ENCODE data around the gene AMER3.

AMER3 gene

DNA sequence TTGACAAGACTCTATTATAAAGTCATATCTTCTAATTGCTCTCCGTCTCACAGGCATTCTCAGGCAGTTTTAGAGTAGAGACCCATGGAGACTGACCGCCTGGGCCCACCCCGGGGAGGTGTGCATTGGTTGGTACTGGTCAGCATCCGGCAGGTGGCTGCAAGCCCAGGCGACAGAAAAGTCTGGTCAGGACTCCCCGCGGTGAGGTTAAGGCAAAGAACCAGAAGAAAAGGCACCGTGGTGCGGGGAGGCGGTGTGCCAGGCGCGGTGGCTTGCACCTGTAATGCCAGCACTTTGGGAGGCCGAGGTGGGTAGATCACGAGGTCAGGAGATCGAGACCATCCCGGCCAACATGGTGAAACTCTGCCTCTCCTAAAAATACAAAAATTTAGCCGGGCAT is 32.5 kb downstream of the AMER3 start:
- no peak for DNase-seq

DNA sequence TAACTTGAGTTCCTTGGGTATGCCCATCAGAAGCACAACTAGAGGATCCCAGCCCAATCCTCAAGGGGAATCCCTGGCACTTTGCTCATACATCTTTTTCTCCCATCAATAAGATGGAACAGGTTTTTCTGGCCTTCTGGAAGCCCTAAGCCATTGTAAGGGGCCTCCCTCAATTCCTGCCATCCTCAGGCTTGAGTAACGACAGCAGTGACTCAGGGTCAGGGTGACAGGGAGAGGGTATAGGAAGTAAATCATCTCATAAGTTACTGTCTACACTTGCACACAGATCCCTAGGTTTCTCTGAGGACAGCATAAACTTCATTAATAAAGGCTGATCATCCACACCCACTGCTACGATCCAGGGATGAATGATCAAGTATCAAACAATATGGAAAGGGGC is 35.0 kb downstream of the AMER3 start:
- no peak for DNase-seq

DNA sequence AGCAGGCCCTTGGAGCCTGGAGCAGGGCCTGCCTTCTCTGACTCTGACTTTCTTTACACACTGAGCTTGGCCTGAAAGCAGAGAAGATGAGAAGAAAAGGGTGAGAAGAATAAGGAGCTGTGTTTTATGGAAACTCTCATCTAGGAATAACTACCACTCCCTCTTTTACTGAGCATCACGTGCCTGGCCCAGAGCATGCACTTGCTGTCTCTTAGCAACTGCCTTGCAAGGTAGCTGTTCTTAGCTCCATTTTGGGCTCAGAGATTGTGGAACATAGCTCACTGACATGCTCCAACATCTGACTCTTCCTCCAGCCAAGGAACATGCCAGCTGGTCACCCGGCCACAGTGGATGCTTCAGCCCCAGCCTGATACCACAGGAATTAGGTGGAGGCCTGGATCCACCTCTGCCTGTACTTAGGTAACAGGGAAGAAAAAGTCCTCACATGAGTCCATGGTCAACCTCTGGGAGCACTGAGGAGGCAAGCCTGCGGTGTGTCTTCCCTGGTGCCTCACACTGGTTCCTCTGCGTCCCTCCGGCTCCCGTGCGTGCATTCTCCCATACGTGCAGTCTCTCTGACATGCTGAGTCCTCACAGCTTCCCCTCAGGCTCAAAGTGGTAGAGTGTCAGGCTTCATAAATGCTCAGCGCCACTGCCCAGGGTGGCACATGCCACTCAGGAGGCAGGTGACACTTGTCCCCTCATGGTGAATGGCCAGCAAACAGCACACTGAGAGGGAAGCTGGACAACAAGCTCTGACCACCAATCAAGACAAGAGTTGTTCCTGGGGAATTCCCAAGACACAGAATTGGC is 35.7 kb downstream of the AMER3 start:
- DNase-seq, result no peak

DNA sequence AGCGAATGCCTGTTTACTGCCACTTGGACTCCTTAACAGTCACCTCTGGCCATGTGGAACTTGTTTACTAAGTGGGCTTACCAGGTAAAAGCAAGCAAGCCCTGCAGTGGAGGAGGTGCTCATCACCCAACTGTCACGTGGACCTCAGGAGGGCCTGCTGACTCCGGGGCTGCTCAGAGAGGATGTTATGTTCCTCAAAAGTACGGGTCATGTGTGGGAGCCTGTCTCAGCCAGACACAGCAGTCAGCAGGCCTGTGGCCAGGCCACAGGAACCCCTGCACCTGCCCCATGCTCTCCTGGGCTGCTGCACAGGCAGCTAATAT is 36.2 kb downstream of the AMER3 start:
- no peak for DNase-seq

DNA sequence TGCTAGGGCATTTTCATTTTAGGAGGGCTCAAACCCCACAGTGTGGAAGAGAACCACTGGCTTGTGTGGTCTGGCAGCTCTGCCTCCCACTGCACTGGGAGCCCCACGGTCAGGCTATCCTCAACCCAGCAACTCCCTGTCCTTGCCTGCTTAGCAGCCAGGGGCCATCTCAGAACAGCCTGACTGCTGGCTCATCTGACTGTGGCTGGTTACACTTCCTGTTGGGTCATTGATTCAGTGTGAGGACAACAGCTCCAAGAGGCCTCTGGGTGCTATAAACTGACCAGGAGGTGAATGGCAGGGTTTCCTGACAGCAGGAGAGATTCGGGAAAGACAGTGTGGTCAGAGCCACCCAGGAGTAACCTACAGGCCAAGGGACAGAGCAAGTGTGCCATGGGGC is 40.1 kb downstream of the AMER3 start:
- DNase-seq, result peak; percentile 33

DNA sequence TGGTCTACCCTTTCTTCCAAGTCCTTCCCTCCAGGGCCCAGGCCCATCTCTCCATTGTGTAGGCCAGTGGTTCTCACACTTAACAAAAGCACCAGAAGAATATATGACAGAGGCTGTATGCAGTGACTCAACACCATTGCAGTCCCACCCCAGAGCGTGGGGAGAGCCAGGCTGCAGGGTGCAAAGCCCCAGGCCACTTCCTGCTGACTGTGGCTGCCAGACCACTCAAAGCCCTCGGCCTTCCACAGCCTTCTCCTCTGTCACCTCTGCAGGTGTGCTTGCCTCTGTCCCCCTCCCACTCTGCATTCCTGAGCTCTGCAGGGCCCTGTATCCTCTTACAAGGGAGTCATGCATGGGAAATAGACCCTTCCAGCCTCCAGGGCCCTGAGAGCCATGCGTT is 41.0 kb downstream of the AMER3 start:
- DNase-seq, result peak; percentile 32

DNA sequence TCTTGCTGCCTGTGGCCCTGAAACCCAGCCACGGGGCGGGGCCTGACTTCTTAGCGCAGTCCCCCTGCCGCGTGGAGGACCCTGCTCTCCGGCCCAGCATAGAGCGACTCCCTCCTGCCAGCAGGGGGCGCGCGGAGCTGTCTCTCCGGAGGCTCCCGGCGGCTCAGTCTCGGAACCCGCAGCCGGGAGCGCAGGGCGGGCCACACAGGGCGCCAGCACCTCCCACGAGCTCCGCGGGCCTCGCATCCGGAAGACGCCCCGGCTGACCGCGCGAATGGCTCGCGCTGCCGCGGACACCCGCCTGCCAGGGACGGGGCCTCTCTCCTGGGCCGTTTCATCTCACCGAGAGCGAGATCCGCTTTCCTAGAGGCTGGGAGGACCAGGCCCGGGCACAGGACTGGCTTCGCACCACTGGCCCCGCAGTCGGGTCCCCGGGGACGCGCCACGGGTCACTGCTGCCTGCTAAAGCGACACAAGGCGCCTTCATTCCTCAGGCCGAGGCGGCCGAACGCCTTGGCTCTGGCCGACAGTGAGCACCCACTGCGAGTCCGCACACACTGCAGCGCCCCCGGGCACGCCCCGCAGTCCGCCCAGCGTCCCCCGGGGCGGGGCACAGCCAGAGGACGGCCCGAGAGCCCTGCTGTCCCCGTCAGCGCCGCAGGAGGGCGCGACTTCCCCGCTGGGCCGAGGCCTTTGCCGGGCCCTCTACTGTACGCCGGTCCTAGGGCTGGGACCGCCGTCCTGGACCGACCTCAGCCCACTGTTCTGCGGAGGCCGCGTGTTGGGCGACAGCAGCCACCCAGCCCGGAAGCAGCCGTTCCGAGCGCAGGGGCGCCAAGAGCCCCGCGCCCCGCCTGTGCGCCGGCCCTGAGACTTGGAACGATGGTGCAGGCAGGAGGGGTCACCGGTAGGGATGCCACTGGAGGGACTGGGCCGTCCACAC is 42.4 kb downstream of the AMER3 start:
- peak; percentile 77 for DNase-seq

DNA sequence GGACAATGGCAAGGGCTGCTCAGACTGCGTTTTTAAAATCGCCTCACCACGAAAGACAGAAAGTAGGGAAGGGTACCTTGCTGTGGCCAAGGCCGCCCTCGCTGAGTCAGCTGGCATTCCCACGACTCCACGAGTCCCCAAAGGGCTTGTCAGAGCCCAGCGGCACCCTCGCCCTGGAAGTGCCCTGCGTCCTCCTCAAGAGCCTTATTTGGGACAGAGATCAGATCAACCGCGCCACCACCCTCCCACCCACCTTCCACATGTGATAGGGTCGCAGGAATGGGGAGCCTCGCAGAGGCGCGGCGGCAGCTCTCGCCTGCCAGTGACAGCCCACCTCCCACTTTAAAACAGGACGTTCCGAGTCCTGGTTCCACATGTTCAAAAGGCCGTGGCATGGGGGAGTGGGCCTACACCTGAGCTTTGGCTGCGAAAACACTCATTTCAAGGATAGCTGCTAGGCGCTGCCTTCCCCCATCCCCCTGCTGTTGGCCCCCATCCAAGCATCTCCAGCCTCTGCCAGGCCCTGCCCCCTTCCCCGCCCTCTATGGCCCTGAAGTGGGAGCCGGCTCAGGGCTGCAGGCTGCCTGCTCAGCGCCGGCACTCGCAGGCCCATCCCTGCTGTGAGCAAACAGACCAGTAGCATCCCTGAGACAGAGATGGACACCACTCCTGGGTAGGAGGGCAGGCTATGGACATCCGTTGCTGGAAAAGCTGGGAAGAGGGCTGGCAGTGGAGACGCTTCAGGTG is 43.3 kb downstream of the AMER3 start:
- DNase-seq, result no peak

DNA sequence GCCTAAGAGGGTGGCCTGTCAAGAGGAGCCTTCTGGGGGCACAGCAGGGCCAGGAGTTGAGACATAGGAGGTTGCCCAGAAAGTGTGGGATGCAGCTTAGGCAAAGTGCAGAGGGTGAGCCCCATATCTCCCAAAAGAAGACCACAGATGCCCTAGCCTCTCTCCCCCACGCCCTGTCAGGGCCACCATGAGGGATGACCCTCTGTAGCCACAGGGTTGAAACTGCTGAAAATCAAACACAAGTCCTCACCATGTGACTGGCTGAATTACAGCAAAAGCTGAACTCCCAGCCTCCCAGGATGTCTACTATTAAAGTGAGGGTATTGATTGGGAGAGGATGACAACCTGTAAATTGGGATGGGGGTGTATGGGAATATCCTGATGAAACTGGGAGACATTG is 44.0 kb downstream of the AMER3 start:
- DNase-seq, result no peak

DNA sequence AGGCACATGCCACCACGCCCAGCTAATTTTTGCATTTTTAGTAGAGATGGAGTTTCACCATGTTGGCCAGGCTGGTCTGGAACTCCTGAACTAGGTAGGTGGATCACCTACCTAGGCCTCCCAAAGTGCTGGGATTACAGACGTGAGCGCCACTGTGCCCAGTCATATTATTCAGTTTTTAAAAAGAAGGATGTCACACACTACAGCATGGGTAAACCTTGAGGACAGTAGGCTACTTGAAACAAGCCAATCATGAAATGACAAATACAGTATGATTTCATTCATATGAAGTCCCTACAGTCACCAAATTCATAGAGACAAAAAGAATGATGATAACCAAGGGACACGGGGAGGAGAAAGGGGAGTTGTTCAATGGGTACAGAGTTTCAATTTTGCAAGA is 50.3 kb downstream of the AMER3 start:
- DNase-seq, result no peak

DNA sequence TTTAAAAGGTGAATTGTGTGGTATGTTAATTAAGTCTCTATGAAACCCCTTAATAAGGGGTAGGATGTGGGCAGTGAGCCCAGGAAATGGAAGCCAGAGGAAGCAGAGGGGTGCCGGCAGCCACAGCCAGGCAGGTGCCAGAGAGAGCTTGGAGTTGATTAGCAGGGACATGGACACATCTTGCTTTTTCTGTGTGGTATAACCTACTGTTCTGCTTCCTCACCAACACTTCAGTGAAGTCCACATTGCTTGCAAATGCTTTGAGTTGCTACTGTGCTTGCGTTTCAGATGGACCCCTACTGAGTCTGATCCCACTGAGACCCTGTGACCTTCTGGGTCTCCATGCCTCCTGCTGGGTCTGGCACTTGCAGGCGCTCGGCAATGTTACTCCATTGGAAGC is 51.0 kb downstream of the AMER3 start:
- DNase-seq, result no peak

DNA sequence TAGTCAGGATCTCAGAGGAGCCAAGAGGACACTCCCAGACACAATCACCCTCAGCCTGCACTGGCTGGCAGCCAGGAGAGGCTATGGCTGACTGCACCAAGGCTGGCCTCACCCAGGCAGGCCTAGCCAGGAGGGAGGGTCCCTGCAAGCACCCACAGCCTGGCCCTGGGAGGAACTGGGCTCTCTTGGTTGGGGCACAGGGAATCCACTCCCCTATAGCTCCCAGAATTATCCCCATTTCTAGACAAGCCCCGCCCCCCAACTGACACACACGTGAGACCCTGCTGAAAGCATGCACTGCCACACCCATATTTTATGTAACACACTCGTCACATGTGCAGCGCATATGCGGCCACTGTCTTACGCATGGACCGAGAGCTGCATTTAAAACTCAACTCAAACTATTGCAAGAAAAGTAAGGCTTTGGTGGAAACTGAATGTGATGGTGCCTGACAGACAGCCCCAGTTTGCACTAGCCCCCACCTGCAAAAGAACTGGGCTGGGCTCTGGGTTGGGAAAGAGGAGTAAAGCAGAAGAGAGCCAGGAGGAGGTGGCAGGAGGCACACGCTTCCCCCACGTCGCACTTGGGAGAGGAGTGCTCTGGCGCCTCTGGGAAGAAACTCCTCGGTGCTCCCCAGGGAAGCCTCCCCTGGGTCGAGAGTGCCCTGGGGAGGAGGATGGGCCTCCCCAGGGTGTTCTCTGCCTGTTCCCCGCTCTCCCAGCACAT is 52.5 kb downstream of the AMER3 start:
- DNase-seq, result no peak

DNA sequence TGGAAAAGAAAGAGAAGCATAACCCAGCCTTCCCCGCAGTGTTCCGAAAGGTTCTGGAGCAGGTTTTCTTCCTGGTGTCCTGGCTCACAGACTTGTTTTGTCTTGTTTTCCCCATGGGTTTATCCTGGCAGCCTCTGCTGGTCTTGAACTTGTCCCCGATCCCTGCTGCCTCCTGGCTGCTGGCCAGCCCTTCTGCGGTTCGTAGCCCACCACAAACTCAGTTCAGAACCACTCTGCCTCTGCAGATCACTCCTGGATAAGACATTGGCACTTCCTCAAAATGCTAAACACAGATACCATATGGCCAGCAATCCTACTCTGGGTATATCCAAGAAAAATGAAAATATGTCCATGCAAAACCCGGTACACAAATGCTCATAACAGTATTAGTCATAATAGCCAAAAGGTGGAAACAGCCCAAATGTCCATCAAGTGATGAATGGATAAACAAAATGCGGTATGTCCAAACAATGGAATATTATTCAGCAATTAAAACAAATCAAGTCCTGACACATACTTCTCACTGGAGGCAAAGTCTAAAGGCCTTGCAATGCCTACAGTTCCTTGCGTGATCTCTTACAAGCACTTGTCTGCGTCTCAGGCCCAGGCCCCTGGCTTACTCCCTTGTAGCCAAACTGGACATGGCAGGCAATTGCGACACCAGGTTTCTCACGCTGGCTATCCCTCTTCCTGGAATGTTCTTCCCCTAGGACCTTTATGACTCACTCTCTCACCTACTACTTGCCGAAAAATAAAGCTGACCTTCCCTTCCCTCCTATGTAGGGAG is 53.3 kb downstream of the AMER3 start:
- DNase-seq, result peak; percentile 40

DNA sequence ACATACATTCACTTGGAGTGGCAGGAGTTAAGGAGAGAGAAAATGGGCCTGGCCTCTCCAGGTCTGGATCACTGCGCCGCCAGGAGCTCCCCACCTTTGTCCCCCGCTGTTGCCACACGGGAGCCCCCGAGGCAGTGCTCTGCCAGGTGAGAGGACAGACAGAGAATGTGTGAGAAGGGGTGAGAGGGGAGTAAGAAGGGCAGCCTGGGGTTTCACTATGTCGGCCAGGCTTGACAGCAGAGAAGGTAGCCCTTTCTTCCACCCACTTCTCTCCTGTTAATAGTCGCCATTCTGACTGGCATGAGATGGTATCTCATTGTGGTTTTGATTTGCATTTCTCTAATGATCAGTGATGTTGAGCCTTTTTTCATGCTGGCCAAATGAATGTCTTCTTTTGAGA is 55.1 kb downstream of the AMER3 start:
- DNase-seq, result no peak

DNA sequence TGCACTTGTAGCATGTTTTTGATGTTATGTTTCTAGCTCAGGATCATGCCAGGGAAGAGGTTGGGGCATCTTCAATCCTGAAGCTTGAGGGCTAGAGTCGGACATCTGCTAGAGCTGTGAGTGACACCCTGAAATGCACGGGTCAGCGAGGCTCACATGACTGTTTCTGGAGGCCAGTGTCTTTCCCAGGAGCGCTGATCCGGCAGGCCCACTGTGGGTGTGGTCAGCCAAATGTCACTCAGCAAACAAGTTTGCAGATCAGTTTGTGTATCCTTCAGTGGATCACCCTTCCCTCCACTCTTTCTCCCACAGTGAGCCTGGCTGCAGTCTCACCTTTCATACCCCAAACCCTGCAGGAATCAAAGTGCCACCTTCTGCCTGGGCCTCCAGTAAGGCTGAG is 58.4 kb downstream of the AMER3 start:
- DNase-seq, result no peak

DNA sequence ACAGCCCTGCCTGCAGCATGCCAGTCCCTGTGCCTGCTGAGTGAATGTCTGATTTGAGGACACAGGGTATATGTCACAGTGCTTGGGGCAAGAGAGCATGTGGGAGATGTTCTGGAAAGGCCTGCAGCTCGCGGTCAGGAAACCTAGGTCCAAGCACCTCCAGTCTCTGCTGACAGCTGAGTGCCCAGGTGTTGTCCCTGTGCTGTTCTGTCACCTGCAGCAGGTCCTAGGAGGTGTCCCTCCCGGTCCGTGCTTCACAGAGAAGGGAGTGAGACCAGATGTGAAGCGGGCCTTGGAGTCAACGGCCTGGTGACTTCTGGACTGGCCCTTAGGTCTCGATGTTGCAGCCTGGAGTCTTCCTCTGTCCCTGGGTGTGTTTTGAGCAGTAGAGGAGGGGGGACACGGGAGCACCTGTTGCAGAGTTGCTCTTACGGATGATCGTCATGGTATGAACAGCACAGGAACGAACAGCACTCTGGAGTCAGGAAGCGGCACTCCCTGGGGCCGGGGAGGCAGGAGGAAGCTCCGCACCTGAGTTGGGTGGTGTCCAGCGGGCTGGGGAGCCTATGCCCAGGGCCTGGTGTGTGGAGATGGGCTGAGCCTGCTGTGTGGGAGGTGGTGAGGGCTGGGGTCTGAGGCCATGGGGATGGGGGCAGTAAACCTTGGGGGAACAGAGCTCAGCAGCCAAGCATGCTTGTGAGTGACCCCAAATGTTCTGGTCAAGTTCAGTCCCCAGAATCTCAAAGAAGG is 59.8 kb downstream of the AMER3 start:
- no peak for DNase-seq

Data from MV-4-11 (cell line).